ENCODE results near the gene TSC2.

TSC2 gene

GRCh38 chr16:2023092-2024031 lies 24.4 kb upstream of the TSC2 start:
- H3K4me3 ChIP-seq (ENCODE audit: low read length): peak overlapping the region; percentile 32
- peak; percentile 91 for TF ChIP-seq CTCF (conservative IDR thresholded peaks at IDR 0.05; ENCODE audit: low read depth, low read length)
- DNase-seq (ENCODE audit: low read depth): no peak

GRCh38 chr16:2024032-2024420 lies 23.8 kb upstream of the TSC2 start:
- DNase-seq (ENCODE audit: low read depth): no peak
- no peak overlapping the region for H3K4me3 ChIP-seq (ENCODE audit: low read length)
- TF ChIP-seq CTCF (conservative IDR thresholded peaks at IDR 0.05; ENCODE audit: low read depth, low read length): no peak

GRCh38 chr16:2025251-2025650 lies 22.5 kb upstream of the TSC2 start:
- no peak for DNase-seq (ENCODE audit: low read depth)
- no peak for TF ChIP-seq CTCF (conservative IDR thresholded peaks at IDR 0.05; ENCODE audit: low read depth, low read length)
- H3K4me3 ChIP-seq (ENCODE audit: low read length): no peak overlapping the region

GRCh38 chr16:2025878-2026460 lies 21.8 kb upstream of the TSC2 start:
- peak overlapping the region; percentile 33 for H3K4me3 ChIP-seq (ENCODE audit: low read length)
- no peak for DNase-seq (ENCODE audit: low read depth)
- no peak for TF ChIP-seq CTCF (conservative IDR thresholded peaks at IDR 0.05; ENCODE audit: low read depth, low read length)

GRCh38 chr16:2026461-2027023 lies 21.2 kb upstream of the TSC2 start, which contains the start of gene NHERF2:
Gene NHERF2, plus strand, starts transcription at chr16:2026902. Its CDS starts 104 bp downstream, at chr16:2027006.
- peak within 1 kb of the TSS; percentile 54 for H3K4me3 ChIP-seq (ENCODE audit: low read length)
- no peak for DNase-seq (ENCODE audit: low read depth)
- TF ChIP-seq CTCF (conservative IDR thresholded peaks at IDR 0.05; ENCODE audit: low read depth, low read length): no peak

GRCh38 chr16:2027024-2028010 lies 20.5 kb upstream of the TSC2 start:
- H3K4me3 ChIP-seq (ENCODE audit: low read length): peak overlapping the region; percentile 54
- peak; percentile 17 for TF ChIP-seq CTCF (conservative IDR thresholded peaks at IDR 0.05; ENCODE audit: low read depth, low read length)
- DNase-seq (ENCODE audit: low read depth): no peak

All from retinal pigment epithelial cell (primary cell).